NCI-H2029 treated with DMSO at 0.1 percent for 48 hours (cell line): Measurements from ENCODE around the gene NUTM2G.
"Not testable (repeated sequence)": the region's sequence is repeated elsewhere in the genome, so short reads cannot be mapped to it uniquely, and the experiment has no call there.

ENCODE experiments used
- DNase-seq: peaks from one replicate; lab custom pipeline; 2025; lab: John Stamatoyannopoulos, UW

The NUTM2G gene, protein sequence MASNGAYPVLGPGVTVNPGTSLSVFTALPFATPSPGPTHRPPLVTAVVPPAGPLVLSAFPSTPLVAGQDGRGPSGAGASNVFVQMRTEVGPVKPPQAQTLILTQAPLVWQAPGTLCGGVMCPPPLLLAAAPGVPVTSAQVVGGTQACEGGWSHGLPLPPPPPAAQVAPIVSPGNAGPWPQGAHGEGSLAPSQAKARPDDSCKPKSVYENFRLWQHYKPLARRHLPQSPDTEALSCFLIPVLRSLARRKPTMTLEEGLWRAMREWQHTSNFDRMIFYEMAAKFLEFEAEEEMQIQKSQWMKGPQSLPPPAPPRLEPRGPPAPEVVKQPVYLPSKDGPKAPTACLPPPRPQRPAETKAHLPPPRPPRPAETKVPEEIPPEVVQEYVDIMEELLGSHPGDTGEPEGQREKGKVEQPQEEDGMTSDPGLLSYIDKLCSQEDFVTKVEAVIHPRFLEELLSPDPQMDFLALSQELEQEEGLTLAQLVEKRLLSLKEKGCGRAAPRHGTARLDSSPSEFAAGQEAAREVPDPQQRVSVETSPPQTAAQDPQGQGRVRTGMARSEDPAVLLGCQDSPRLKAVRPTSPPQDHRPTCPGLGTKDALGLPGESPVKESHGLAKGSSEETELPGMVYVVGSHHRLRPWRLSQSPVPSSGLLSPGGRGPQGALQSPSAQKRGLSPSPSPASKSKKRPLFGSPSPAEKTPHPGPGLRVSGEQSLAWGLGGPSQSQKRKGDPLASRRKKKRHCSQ

GRCh38 chr9:96928543-96928942 is at the start of gene NUTM2G:
TSS of gene NUTM2G (plus strand) at chr9:96928843. CDS start at chr9:96929025, 182 bp downstream.
- DNase-seq, result not testable (repeated sequence)

DNA sequence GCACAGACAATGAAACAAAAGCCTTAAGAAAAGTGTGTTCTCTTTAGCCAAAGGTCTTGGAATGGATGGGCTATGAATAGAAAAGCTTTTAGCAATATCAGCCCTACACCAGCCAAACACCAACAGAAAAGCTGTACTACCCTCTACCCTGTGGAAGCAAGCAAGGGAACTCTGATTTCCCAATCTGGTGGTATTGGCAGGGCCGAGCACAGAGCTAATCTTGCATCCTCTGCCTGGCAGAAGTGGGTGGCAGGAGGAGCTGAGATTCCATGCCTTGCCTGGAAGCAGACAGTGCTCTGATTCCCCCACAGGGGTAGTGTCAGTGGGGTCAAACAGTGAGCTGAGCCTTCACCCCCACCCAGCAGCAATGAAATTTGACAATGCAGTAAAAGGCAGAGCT is 44.7 kb upstream of the NUTM2G start:
- DNase-seq, result no peak

DNA sequence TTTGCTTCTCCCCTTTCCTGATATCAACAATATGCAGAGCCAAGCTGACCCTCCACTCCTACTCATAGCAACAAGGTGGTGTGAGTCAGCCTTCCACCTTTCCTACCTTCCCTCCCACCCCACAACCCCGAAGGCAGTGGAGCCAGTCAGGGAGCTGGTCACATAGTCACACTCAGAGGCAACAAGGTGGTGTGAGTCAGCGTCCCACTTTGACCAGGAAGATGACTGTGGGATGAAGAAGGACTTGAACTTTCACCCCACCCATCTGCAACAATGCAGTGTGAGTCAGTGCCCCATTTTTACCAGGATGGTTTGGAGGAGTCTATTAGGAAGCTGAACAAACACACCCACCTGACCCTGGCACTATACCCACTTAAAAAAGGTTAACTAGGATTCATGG is 44.2 kb upstream of the NUTM2G start:
- no peak for DNase-seq

DNA sequence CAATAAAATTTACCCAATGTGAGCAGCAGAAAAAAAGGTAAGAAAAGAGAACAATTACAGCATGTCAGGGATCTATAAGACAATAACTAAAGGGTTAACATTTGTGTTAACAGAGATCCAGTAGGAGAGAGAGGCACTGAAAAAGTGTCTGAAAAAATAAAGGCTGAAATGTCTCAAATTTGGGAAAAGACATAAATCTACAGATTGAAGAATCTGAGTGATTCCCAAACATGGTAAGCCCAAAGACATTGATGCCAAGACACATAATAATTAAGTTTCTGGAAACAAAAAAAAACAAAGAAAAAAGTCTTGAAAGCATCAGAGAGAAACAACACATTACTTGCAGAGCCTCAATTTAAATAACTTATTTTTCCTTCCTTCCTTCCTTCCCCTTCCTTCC is 43.2 kb upstream of the NUTM2G start:
- DNase-seq, result no peak

GRCh38 chr9:96888591-96888990 is 40.1 kb upstream of the NUTM2G start:
- no peak for DNase-seq

DNA sequence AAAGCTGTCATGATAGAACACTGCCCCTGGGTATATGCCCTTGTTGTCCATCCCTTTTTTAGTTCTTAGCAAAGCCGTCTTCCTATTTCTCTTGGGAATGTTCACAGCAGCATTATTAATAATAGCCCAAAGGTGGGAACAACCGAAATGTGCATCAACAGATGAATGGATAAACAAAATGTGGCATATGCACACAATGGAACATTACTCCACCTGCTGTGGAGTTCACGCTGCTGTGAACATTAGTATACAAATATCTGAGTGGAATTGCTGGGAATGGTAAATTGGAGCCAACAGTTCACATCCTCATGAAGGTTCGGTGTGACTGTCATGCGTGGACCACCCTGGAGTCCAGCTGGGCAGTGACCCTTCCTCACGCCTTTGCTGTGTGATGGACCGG is 36.5 kb upstream of the NUTM2G start:
- no peak for DNase-seq

DNA sequence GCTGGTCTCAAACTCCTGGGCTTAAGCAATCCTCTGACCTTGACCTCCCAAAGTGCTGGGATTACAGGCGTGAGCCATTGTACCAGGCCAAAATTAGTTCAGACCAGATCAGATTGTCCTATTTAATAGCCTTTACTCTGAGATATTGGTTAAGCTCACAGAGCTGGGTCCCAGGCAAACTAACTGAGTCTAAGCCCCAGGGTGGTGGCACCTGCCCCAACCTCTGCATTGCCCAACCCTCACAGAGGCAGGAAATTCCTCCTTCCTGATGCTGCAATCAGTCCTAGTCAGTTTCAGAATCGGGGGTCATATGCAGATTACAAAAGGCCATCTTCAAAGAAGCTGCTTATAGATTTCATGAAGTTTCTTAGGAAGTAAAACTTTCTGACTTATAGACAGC is 28.6 kb upstream of the NUTM2G start:
- DNase-seq, result not testable (repeated sequence)

- not testable (repeated sequence) for DNase-seq
Measured at GRCh38 chr9:96904947-96905722, 23.5 kb upstream of the NUTM2G start.

DNA sequence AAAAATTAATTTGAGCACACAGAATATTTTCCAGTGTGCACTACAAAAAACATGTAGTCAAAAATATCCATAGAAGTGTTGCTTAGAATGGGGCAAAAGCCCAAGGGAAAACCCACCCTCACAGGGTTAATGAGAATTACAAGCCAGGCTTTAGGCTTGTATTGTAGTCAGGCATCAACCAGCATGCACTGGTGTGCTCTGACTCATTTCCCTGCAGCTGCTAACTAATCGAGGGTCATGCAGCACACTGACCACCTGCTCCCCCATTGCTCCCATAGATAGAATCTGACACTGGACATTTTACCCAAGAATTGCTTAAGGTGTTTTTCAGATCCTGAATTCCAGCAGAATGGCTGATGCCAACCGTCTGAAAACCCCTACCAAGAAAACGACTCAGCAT is 20.2 kb upstream of the NUTM2G start:
- DNase-seq, result not testable (repeated sequence)

DNA sequence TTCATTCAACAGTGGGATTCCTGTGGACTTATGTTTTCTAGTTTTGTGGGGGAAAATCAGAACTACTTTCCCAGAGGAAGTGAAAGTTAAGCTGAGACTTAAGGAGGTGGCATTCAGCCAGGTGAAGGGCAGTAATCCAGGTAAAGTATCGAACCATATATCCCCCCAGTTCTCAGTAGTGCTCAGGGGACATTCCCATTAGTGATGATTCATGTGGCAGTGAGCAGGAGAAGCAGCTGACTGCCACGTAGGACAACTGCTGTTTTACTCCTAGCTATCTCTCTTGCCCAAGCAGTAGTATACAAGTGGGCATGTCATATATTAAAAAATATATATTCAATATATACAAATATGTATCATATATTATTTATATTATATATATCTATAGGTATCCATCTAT is 13.1 kb upstream of the NUTM2G start:
- DNase-seq, result not testable (repeated sequence)

DNA sequence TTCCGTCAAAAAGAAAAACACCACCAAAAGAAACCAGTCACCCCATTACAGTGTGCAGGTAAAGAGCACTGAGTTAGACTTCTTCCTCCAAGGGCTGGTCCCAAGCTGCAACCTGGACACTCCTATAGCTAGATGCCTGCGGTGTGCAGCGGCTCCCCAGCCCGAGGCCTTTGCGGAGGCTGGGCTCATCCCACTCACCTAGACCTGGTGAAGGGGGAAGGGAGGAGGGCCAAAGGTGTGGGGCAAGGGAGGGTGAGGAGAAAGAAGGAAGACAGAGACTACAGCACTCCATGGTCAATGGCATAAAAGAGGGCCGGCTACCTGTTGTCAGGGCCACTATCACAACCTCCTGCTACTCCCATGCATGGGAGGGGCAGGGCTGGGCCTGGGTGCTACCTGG is 12.1 kb upstream of the NUTM2G start:
- not testable (repeated sequence) for DNase-seq

DNA sequence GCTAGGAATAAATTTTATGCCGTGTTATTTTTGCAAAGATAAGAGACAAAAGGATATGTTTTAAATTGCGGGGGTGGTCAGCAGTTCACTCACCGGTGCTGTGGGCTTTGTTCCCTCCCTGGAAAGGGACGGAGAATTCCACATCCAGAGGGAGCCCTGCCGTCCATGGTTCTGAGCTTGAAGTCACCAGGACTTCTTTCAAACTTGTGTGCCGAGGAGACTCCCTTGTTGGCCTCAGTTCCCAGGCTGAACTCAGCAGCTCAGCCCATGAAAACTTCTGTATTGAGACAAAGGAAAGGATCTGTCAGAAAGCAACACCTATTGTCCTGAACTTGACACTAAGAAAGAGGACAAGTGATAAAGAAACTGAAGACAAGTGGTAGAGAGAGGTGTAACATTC is 10.1 kb upstream of the NUTM2G start:
- not testable (repeated sequence) for DNase-seq

- DNase-seq, result not testable (repeated sequence)
Measured at GRCh38 chr9:96920803-96921202, 7.8 kb upstream of the NUTM2G start.

DNA sequence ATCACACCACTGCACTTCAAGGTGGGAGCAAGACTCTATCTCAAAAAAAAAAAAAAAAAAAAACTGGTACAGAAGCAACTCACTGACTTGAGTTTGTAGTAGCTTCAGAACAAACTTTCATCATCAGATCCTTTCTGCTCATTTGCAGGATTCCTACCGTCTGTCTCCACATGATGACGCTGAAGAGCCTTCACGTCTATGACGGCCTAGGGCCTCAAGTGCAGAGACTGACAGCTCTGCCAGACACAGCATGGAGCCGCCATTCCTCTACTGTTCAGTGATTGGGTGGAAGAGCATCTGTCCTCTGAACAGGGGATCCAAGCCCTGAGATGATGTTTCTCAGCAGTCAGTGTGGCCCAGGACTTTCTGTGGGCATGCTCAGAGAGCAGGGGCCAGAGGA is 3.1 kb upstream of the NUTM2G start:
- DNase-seq, result not testable (repeated sequence)

DNA sequence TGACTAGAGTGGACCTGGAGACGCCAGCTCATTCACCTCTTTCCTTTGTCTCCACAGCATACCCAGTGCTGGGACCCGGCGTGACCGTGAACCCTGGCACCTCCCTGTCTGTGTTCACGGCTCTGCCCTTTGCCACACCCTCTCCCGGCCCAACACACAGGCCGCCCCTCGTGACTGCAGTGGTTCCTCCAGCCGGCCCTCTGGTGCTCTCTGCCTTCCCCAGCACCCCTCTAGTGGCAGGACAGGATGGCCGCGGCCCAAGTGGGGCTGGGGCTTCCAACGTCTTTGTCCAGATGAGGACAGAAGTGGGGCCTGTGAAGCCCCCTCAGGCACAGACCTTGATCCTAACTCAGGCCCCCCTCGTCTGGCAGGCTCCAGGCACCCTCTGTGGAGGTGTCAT is 3.0 kb downstream of the NUTM2G start:
- DNase-seq, result not testable (repeated sequence)

DNA sequence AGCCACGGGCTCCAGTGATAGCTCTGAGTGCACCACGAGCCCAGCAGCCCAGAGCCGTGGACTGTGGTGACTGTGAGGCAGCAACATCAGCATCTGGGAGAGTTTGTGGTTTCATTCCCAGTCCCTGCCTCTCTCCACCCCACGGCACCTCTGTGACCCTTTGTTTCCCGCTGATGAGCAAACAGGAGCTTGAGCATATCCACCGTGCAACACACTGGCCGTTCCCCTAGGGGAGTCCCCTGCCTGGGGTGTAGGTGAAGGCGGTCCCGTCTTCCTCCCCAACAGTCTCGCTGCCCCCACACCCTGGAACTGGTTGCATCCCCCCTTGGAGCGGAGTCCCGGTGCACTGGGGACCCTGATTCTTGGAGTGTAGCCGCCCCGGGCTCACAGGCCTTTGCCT is 5.5 kb downstream of the NUTM2G start:
- DNase-seq, result not testable (repeated sequence)

- not testable (repeated sequence) for DNase-seq
Measured at GRCh38 chr9:96934706-96935105, 6.1 kb downstream of the NUTM2G start.

DNA sequence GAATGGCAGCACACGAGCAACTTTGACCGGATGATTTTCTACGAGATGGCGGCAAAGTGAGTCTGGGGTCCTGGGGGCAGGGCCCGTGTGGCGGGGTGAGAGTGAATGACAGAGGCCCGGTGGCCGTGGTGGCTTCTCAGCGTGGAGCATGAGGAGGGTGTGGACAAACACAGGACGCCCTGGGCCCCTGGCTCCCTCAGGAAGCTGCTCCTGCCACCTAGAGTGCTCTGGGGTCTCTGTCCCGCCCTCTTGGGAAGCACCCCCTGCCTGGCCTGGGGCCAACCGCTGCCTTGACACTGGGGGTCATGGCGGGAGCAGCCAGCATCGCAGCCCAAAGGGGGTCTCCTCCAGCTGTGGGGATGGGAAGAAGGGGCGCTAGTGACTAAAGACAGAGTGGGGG is 6.8 kb downstream of the NUTM2G start:
- not testable (repeated sequence) for DNase-seq

- not testable (repeated sequence) for DNase-seq
Measured at GRCh38 chr9:96937442-96937841, 8.8 kb downstream of the NUTM2G start.

GRCh38 chr9:96938957-96939665 is 10.5 kb downstream of the NUTM2G start:
- not testable (repeated sequence) for DNase-seq

DNA sequence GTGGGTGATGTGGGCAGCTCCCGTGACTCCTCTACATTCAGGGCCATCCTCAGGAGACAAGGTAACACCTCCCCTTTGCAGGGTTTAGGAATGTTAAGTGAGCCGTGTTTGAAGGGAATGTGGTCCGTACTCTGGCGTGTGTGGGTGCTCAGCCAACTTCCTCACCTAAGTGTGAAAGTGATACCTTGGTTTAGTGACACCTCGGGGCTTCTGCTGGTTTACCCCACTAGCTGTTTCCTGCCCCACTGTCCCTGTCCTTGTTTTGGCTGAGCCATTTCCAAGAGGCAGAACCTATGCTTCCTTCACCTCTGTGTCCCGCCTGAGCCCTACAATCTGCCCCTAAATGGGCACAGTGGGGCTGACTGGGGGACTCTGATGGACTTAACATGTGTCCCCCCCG is 12.3 kb downstream of the NUTM2G start:
- not testable (repeated sequence) for DNase-seq

DNA sequence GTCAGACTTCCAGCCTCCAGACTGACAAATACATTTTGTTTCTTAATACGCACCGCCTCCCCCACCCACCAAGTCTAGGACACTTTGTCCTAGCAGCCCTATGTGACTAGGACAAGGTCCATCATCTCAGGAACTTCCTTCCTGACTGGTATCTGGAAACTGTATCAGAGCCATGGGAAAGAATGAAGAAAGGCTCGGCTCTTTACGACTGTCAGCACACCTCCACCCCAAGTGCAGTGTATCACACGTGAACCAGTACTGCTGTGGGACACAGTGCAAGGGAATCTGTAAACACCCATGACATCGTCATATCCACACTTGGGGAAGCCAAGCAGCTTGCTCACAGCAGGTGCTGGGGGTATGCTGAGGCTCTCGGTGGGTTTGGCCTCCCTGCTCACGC is 13.0 kb downstream of the NUTM2G start:
- DNase-seq, result not testable (repeated sequence)
